Measurements from ENCODE around the gene ARAP2.
"Not testable (repeated sequence)": the region's sequence is repeated elsewhere in the genome, so short reads cannot be mapped to it uniquely, and the experiment has no call there.

The ARAP2 gene

DNA sequence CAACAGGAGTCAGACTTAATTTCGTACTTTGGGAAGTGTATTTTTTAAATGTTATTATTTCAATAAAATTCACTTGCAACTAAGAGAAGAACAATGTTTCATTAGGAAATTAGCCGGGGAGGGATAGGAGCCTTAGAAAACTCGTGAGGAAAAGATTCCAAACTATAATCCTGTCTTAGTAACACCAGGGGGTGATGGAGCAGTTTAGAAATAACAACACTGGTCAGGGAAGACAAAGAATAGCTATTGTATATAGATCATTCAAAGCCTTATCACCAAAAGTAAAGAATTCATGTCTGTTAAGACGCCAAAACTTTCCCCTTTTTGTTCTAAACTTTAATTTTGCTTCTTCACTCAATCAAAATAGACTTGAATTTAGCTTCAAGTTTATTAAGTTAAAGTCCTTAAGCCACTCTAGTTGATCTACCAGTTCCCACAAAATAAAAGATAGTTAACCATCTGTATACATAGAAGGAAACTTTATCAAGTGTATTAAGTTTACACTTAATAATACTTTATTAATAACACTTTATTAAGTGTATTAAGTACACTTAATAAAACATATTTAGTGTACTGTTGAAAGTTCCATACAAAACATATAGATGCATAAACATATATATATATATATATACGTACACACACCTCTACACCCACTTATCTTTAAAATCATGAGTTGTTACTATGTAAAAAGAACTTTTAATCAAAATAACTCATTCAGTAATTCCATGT, 60.5 kb downstream of the ARAP2 start:
- FAIRE-seq: peak; percentile 83

DNA sequence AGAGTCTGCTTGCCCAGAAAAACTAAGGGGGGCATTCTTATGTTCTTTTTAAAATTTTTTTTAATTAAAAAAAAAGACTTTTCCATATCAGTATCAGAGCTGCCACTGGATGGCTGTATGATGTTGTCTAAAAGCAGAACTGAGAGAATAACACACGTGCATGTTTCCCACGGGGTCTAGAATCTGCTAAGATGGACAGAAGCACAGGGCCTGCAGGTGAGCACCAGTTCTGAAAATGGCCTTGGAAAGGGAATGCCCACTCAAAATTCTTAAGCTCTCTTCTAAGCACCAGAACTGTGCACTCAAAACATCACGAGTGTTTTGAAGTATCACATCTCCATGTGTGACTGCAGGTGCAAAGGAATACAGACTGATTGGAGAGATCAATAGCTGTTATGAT, 61.1 kb downstream of the ARAP2 start:
- FAIRE-seq: no peak

DNA sequence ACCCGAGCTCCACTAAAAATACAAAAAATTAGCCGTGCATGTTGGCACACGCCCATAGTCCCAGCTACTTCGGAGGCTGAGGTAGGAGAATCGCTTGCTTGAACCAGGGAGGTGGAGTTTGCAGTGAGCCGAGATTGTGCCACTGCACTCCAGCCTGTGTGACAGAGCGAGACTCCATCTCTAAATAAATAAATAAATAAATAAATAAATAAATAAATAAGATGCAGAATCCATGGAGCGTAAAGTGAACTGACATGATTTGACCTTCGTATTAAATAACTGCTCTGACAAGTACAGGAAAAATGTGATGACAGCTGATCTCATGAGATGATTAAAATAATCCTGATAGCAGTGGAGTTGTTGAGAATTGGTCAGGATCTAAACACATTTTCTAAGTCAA, 62.0 kb downstream of the ARAP2 start:
- FAIRE-seq: not testable (repeated sequence)

DNA sequence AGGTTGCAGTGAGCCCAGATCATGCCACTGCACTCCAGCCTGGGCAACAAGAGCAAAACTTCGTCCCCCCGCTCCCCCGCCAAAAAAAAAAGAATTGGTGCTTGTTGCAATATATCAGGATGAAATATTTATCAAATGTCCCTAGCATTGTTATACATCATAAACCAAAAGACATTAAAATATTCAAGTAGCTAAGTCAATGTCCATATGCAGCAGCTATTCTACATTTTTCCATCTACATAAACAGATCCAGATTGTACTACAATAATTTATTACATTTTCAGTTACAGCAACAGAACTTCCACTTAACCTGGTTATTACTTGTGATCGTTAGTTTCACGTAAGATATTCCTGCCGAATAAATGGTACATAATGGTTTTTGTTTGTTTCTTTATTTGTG, 64.1 kb downstream of the ARAP2 start:
- FAIRE-seq: no peak

DNA sequence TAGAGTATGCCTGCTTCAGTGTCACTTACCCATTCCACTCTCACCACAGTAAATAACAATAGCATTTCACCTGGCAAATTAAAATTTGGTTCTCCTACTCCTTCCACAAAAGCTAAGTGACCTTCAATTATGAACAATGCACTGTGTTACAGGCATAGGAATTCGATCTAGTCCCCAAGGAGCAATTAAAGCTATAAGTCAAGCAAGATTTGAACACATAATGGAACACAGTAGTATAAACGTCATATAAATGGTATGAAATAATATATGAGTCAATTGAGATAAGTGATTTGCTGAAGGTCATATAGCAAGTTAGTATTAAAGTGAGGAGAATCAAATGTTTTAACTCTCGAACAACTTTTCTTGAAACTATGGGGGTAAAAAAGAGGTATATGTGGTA, 65.8 kb downstream of the ARAP2 start:
- FAIRE-seq: no peak

DNA sequence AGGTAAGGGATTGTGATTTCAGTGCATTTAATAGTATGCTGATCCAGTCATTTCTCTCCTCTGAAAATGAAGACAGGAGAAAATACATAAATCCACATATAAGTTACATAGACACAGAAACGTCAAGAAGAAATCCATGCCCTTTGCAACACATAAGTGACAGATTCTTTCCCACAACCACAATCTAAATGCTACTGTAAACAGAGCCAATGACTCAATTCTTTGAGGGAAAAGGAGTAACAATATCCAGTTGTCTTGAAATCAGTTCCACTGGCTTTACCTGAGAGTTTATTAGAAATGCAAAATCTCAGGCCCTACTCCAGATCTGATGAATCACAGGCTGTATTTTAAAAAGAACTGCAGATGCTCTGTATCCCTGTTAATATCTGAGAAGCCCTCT, 66.4 kb downstream of the ARAP2 start:
- no peak for FAIRE-seq

DNA sequence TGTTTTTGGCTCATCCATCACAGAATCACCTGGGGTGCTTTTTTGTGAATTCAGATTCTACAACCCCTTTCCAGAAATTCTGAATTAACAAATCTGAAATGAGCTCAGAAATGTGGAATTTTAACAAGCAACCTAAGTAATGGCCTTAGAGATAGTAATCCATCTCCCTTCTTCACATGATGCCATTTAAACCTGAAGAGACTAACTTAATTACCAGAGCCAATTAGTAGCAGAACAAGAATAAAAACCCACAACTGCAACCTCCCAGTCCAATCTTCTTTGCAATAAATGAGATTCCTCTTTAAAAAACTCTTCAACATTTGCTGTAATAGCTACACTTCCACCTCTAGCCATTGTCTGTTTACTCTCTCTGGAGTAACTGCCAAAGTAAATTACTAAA, 69.7 kb downstream of the ARAP2 start:
- no peak for FAIRE-seq

DNA sequence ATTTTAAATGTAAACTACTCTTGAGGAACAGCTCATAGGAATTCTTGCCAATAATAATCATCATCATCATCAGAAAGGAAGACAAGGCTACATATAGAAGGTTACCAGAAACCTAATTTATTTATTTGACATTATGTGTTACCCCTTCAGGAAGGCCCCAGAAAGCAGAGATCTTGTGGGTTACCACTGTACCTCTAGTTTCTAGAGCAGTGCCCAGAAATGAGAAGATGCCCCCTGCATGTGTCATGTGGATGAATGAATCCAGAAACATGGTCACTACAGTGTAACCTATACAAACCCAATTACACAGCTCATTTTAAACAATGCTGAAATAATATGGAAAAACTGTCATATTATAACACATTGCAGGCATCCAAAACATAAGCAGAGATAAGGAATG, 70.4 kb downstream of the ARAP2 start:
- FAIRE-seq: no peak

DNA sequence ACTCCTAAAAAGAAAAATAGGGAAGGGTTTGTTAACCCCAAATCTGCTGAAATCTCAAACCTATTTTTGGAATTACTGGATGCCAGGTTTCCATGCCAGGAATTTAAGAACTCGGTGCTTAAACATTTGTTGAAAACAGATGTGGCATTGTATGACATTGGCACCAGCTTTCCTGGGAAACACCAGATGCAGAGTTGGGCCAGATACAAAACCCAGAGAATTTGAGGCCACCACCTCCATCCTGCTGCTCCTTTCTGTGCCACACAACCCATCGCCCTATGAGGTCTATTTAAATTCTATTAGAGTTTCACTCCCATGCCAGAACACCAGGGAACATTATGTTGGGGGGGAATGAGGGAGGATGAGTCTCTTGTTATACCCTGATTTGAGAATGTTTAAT, 71.7 kb downstream of the ARAP2 start:
- FAIRE-seq: no peak

DNA sequence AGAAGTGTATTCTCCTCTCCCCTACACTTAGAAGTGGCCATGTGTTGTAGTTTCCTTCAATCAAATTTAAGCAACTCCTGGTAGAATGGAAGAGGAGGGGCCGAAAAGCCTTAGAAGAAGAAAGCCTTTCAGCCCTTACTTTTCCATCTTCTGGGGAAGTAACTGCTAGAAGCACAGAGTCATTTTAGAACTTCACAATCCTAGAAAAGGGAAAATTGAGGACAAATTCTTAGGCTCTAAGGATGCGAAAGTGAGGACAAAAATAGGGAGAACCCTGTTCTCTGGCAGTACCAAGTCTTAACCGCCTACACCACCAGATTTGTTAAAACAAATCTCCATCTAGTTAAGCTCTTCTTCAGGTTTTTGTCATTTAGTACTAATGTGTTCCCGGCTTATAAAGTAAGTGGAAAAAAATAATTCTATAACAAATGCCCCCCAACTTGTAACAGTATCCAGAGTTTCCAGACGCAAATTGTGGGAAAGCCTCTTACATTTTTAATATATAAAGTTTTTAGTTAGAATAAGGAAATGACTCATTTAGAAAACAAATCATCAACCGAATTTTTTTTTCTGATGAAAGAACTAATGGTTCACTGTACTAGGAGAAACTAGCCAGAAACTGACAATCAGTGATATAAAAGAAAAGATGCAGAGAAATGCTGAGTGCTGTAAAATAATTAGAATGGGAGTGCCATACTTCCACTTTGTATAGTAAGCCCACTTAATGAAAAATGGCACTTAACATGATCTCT, 76.0 kb downstream of the ARAP2 start:
- no peak for FAIRE-seq

DNA sequence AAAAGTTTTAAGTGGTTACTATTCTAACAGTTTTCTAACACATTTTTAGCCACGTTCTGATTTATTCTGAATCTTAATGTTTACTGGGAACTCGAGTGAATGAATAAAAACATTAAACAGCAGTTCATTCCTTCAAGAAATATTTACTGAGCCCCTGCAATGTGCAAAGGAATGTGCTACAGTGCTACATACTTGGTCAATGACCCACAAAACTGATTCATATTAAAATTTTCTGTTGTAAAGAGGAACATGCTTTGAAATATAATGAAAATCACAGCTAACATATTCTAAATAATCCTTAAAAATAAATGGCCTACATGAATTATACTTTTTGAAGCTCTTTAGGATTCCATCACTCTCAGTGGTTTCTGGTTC, 78.7 kb downstream of the ARAP2 start:
- no peak for FAIRE-seq

DNA sequence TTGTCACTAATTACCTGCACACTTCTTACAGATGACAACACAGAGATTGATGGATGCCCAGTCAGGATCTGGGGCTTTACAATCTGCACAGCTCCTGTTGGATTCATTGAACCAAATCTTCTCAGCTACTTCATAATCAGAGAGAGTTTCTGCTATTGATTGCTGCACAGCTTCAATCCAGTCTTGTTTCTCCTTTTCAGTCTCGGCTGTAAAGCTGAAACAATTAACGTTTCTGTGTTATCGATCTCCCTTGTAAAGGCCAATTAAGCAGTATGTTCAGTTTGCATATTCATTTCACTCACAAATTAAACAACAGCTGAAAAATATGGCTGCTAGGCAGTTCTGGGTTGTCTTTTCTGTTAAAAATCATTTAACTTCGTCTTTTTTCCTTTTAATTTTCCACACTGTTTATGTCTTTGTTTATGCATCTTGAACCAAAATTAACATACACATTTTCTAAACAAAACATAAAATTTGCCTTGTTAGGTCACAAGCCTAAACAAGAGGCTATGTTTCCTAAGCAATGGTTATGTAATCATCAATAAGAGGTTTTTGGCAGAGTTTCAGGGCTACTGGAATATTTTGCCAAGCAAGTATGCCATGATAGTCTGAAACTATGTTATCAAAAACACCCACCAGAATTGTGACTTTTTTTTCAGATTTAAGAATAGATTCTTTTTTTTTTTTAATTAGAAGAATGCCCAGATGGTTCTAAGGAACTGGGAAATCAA, 79.2 kb downstream of the ARAP2 start:
- FAIRE-seq: no peak

DNA sequence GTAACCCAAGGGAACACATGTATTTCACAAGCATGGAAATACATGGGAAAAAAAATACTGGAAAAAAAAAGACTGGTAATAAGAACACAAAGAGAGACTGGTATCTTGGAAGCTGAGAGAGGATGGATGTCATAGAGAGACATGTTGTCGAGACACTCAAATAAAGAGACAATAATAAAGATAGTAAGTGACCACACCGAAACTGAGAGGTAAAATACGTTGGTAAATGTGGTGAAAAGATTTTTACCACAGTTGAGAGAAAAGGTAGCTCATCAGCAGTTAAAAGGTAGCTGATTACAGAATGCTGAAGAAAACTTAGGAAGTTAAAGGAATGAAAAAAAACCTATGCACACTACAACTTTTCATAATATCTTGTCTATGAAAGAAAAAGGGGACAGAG, 81.1 kb downstream of the ARAP2 start:
- FAIRE-seq: no peak

DNA sequence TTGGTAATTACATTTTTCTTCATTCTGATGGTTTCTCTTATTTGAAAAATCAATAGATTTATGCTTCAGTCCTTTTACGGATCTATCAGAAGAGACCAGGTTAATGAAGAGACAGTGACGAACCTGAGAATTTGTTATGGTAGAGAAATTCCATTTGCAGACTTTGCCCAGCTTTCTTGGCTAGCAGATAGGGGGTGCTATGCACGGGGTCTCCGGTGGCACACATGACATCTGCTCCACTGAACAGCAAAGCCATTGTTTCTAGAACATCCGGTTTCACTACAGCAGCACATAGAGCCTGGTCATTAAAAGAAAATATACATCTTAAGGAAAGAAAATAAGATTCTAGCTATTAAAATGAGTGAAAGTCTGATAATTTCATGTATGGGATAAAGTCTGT, 85.1 kb downstream of the ARAP2 start:
- FAIRE-seq: no peak

DNA sequence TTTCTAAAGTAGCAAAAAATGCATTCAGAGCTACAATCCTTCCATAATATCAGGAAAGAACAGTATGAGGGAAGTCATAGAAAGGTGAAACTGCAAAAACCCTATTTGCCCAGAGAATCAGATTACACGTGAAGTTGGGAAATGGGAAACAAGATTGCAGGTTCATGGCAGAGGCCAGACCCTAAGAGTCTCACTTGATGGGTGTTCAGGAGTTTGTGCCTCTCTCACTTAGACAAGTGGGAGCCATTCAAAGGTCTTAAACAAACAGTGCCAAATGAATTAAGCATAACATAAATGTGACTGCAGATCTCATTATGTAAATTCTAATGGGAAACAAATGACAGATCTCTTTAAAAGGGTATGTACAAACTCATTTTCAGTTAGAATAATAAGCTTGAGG, 91.6 kb downstream of the ARAP2 start:
- FAIRE-seq: no peak

DNA sequence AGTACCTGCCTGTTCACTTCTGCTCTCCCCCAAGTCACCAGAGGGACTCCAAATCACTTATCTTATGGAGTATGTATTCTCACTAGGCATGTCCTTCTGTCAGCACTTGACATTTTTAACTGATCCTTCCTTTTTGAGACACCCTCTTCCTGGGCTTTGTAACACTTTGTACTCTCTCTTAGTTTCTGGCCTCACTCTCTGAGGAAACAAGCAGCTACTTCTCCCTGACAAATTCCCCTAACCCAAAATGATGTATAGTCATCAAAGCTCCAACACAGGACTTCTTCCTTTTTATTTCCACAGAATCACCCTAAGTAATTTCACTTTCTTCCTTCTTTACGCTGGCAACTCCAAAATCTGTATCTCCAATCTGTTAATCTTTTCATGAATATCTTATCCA, 101.8 kb downstream of the ARAP2 start:
- no peak for FAIRE-seq

DNA sequence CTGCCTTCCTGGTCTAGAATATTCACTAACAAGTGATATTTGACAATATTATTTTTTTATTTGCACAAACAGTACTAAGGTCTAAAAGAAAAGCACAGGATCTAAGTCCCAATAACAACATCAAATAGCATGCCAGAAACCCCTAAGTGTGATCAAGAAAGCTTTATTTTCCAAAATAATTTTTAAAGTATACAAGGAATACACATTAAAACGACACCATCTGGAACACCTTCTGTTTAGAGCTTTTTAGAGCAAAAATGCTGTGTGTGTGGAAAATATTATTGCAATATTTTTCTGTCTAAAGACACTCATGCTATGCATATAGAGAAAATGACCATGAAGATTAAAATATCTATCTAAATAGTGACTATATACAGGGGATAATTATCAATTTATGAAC, 103.1 kb downstream of the ARAP2 start:
- no peak for FAIRE-seq

DNA sequence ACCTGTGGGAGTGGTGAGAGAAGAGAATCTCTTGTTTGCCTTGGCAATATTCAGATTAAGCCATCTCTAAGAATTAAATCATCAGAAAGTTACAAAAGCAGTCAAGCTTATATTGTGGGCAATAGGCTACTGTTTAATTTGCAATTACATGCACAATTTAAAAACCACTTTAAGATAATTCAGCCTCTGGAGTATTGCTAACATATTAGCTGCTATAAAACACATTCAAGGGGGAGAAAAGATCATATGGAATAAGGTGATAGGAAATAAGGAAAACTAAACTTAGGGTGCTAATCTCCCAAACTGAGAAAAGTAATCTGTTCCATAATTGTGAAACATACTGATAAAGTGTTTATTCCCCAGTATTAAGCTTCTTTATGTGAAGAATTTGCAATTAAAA, 103.9 kb downstream of the ARAP2 start:
- no peak for FAIRE-seq

DNA sequence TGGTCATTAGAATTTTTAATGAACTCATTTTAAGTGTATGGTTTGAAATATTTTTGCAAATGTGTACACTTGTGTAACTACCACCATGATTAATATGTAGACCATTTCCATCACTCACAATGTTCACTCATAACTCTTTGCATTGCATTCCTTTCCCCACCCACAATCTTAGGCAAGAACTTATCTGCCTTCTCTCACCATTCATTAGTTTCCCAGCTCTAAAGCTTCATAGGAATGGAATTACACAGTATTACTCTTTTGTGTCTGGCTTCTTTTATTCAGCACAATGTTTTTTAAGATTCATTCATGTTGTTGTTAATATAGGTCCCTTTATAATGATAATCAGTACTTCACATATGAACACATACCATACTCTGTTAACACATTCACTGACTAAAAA, 106.1 kb downstream of the ARAP2 start:
- FAIRE-seq: no peak

DNA sequence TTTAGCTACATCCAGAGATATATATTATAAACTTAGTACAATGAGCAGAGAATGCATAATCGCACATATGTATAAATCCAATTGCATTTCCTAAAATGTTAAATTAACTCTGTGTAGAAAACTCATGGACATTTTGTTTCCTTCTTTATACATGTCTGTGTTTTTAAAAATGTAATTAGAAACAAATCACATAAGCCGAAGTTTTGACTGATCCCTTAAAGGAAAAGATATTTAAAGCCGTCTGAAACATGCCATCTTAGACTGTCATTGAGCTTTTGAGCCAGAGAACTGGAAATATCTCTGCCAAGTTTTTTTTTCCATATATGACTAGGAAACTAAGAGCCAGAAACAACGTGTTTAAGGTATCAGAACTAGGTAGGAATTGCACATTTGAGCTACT, 107.0 kb downstream of the ARAP2 start:
- FAIRE-seq: no peak

DNA sequence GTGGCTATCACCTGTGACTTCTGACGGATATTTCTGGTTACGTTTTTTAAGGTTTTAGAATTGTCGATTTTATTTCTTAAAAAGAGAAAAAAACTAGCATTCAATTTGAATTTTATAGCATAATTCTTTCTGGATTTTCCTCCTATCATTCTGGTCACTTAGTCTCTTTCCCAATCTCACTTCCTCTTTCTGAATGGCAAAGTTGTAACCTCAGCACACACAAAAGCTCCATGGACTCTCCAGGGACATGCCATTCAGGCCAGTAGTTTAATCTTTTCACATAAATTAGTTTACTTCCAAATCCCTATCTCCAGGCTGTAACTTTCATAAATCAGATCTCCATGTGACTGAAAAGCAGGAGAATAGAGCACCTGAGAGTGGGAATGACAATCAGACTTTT, 110.7 kb downstream of the ARAP2 start:
- FAIRE-seq: no peak

DNA sequence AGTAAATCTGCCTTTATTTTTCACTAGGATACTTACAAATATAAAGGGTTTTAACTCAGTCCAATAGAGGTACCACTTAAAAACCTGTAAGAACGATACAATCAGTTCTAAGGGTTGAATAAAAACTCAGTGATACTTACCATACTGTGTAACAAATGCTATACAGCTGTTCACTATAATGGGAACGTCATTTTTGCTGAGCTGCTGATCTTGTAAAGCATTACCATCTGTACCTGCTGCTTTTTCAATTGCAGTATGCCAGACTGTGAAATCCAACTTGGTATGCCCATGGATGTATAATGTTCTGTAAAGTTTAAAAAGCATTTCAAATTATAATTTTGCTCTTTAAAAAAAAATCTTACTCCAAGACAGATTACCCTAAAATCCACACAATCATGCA, 111.2 kb downstream of the ARAP2 start:
- no peak for FAIRE-seq

DNA sequence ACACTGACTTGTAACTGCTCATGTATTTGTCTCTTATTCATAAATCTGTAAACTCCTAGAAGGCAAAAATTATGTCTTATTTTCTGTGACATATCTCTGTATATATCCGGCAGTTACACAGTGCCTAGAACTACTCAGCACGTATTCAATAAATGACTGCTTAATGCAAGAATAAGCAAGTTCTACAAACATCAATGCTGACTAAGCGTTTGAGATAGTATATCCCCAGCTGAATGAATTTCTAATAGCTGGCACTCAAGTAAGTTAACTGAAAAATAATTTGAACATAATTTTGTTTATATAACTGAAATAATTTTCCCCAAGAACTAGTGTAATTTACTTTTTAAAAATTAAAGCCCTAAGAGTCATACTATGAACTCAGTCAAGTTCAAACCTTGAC, 113.7 kb downstream of the ARAP2 start:
- FAIRE-seq: no peak

DNA sequence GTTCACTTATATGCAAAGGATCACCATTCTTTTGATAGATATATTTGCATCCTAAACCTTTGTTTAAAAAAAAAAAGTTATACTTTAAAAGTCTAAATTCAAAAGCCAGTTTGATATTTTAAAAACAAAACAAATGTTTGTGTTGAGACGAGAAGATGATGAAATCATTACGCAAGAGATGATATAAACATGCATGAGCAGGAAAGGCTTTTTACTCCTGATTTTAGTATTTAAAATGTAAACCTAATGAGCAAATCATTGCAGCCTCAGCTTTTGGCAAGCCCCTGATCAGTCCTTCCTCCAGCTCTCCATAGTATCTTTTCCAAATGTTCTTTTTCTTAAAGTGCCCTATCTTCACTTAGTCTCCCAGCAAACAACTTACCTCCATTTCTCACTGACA, 115.6 kb downstream of the ARAP2 start:
- no peak for FAIRE-seq

Measured in colon (tissue), 2 donors.